ENCODE measurements around the gene GGT5.

DNA sequence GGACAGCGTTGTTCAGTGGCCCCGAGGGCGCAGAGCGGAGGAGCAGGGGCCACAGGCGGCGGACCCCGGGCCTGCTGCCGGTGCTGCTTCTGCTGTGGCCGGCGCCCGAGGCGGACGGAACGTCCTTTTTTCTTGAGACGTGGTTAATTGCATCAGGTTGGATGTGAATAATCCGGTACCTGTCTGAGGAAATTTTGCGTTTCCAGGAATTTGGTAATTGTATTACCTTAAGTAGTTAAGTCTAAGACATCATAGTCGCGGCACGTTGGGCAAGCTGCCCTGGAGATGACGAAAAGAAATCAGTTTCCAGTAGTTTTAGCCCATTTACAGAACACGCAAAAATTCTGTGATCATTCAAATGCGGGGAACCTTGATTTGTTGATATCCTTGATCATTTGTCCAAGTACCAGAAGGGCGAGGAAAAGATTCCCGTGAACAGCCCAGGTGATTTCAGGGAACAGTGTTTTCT is 26.5 kb upstream of the GGT5 start:
- TF ChIP-seq POLR2AphosphoS5 (IDR thresholded peaks at IDR 0.05; ENCODE audit: low read depth, low read length) (no peak), POLR2A (IDR thresholded peaks at IDR 0.05; ENCODE audit: low read depth, low read length) (no peak)

All from GM12891 (cell line).